ENCODE data around the gene ADGRA1. TPM values are rescaled to one million over a fixed set of nuclear protein-coding genes. Genes with fewer than 3 reads are reported as not detected.

The ADGRA1 gene
- total RNA-seq, 1 donor from 2014 or later, result 0.99 TPM

- H3K36me3 Mint-ChIP-seq, result no peaks in the 10 kb centered on the region
- no peak overlapping the region for H3K4me3 Mint-ChIP-seq
- H3K27ac Mint-ChIP-seq, result no peak overlapping the region
- H3K4me1 Mint-ChIP-seq (ENCODE audit: unreplicated experiment), result peaks cover 9% of the 10 kb centered on the region
- no peak for DNase-seq (ENCODE audit: extremely low spot score, unreplicated experiment)
- peaks cover 27% of the 10 kb centered on the region for H3K27me3 Mint-ChIP-seq
- H3K9me3 Mint-ChIP-seq, result no peaks in the 10 kb centered on the region
- peak; percentile 26 for TF ChIP-seq CTCF (conservative IDR thresholded peaks at IDR 0.05)
These were observed 10.9 kb downstream of the ADGRA1 start for GRCh38 chr10:133098426-133099124.

GRCh38 chr10:133099571-133099970 lies 11.8 kb downstream of the ADGRA1 start:
- no peak for TF ChIP-seq CTCF (conservative IDR thresholded peaks at IDR 0.05)
- Mint-ChIP-seq H3K36me3 (no peaks in the 10 kb centered on the region), H3K4me1 (ENCODE audit: unreplicated experiment) (peaks cover 9% of the 10 kb centered on the region), H3K27ac (no peak overlapping the region), H3K4me3 (no peak overlapping the region), H3K27me3 (peaks cover 19% of the 10 kb centered on the region), H3K9me3 (no peaks in the 10 kb centered on the region)
- DNase-seq (ENCODE audit: extremely low spot score, unreplicated experiment), result no peak

GRCh38 chr10:133100186-133100585 lies 12.5 kb downstream of the ADGRA1 start:
- no peak for DNase-seq (ENCODE audit: extremely low spot score, unreplicated experiment)
- Mint-ChIP-seq H3K4me1 (ENCODE audit: unreplicated experiment) (peaks cover 13% of the 10 kb centered on the region), H3K36me3 (no peaks in the 10 kb centered on the region), H3K27ac (no peak overlapping the region), H3K27me3 (peaks cover 20% of the 10 kb centered on the region), H3K4me3 (no peak overlapping the region), H3K9me3 (no peaks in the 10 kb centered on the region)
- no peak for TF ChIP-seq CTCF (conservative IDR thresholded peaks at IDR 0.05)

GRCh38 chr10:133100706-133101415 lies 13.1 kb downstream of the ADGRA1 start:
- Mint-ChIP-seq H3K4me1 (ENCODE audit: unreplicated experiment) (peaks cover 14% of the 10 kb centered on the region), H3K36me3 (no peaks in the 10 kb centered on the region), H3K4me3 (no peak overlapping the region), H3K9me3 (no peaks in the 10 kb centered on the region), H3K27me3 (peaks cover 20% of the 10 kb centered on the region), H3K27ac (no peak overlapping the region)
- no peak for DNase-seq (ENCODE audit: extremely low spot score, unreplicated experiment)
- TF ChIP-seq CTCF (conservative IDR thresholded peaks at IDR 0.05), result no peak

GRCh38 chr10:133101416-133101810 lies 13.7 kb downstream of the ADGRA1 start:
- Mint-ChIP-seq H3K27me3 (peaks cover 20% of the 10 kb centered on the region), H3K27ac (no peak overlapping the region), H3K4me3 (no peak overlapping the region), H3K9me3 (no peaks in the 10 kb centered on the region), H3K36me3 (no peaks in the 10 kb centered on the region), H3K4me1 (ENCODE audit: unreplicated experiment) (peaks cover 14% of the 10 kb centered on the region)
- no peak for DNase-seq (ENCODE audit: extremely low spot score, unreplicated experiment)
- TF ChIP-seq CTCF (conservative IDR thresholded peaks at IDR 0.05), result no peak

All from type B pancreatic cell (in vitro differentiated cells).